GM21447 (cell line): Measurements from ENCODE around the gene CLTA.

Experiments
- ATAC-seq: cut with Tn5 transposase; IDR thresholded peaks from one replicate; pipeline ENCODE4 v1.9.1; 2021; ENCODE audit not compliant: unreplicated experiment

Gene CLTA

DNA sequence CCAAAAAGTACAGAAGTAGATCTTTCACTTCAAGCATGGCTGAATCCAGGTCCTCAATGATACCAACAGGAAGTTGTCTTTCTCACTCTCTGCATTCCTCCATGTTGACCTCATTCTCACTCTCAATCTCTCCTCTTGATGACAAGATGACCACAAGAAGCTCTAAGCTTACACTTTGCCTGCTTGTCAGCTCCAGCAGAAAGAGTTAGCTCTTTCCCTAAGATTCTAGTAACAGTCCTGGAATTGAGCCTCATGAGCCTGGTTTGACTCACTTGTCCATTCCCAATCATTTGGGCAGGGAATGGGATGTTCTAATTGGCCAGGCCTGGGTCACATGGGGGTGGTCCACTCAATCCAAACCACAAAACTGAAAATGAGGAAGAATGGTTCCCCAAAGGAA lies 3.3 kb upstream of the CLTA start:
- no peak for ATAC-seq

- no peak for ATAC-seq
Observed at GRCh38 chr9:36188212-36188611, 2.5 kb upstream of the CLTA start.

GRCh38 chr9:36189976-36190375 lies 745 bp upstream of the CLTA start:
- ATAC-seq: no peak

- ATAC-seq: peak; percentile 16
Observed at GRCh38 chr9:36191290-36191645, 547 bp downstream of the CLTA start.

- no peak for ATAC-seq
Observed at GRCh38 chr9:36191686-36192085, 965 bp downstream of the CLTA start.

GRCh38 chr9:36192196-36192595 lies 1.5 kb downstream of the CLTA start:
- no peak for ATAC-seq

DNA sequence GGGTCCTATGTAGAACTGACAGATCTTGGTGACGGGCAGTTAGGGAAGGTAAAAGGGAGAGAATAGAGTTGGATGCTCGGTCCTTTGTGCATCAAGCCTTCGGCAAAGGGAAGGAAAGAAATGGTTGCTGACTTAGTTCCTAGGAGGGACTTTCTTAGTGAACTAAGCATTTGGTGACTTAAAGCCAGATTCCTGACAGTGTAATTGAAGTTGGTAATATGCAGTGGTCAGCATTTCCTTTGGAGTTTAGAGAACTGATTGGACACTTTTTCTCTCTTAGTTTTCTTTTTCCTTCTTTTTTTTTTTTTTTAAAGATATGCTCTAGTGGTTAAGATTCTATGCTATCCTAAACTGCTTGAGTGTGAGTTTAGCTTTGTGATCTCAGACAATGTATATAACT lies 2.3 kb downstream of the CLTA start:
- no peak for ATAC-seq

- ATAC-seq: no peak
Observed at GRCh38 chr9:36194326-36195000, 3.7 kb downstream of the CLTA start.

DNA sequence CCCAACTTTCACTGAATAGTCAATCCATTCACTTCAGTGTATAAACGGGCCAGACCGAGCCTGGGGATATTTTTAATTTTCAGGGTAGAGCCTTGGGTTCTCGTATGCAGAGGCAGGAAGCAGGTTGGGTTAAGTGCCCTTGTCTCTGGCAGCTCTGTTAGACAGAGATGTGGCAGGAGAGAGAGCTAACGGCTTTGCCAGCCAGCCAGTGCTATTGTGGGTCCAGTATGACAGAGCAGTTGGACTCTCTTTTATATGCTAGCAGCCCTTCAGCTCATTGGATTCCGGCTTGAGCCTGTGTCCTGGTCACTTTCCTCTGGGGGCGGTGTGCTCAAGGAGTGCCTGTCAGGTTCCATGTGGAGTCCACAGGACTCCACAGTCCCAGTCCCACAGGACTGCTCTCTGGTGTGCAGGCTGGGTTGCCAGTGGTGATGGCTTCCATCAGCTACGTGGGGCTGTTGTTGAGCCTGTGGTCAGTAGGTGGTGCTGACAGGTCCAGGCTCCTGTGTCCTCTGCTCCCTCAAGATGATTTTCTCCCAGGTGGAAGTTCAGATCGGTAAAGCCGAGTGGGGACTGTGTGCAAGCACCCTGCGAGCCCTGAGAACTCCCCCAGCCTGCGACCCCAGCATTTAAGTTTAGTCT lies 14.3 kb downstream of the CLTA start:
- ATAC-seq: no peak

DNA sequence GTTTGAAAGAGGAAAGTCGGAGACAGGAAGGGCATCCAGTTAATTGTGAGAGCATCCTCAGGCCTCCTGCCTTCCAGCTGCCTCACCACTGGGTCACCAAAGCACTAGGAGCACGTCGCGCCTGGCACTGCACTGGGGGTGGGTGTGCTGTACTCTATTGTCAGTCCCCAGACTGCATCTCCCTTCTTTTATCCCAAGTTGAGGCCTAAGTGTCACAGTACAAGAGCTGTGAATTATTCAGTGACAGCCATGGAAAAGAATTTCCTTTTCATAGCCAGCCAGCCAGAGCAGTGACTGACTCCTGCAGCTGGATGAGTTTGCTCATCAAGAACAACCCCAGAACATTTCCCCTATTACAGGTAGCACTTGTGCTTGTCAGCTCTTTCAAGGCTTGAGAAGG lies 16.3 kb downstream of the CLTA start:
- no peak for ATAC-seq

- no peak for ATAC-seq
Observed at GRCh38 chr9:36207546-36208012, 16.9 kb downstream of the CLTA start.

DNA sequence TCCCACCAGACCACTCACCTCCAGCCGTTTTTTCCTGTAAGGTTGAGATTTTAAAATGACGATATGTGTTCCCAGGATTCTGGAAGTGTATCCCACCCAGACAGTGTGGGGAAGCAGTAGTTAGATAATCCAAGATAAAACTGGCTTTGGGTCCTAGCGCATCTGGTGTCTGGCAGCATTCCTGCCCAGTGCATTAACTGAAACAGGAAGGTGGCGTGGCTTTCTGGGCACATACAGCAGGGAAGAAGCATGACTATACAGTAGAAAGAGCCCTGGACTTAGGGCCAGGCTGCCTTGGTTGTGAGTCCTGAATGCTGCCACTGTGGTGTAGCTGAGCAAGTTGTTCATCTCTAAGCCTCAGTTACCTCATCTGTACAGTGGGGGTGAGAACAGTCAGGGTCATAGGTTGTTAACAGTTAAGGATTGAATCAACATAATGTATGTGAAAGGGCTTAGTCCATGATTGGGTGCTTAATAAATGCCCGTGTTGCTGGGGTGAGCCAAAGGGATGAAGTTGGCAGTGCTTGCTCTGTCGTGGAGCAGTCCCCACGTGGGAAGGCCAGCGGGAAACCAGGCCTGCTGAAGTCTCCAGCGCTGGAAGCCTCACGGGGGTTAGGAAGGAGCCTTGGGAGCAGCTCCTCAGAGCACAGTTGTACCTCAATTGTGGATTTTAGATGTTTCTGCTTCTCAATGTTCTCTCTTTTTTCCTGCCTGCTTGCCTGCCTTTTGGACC lies 18.0 kb downstream of the CLTA start:
- ATAC-seq: no peak

DNA sequence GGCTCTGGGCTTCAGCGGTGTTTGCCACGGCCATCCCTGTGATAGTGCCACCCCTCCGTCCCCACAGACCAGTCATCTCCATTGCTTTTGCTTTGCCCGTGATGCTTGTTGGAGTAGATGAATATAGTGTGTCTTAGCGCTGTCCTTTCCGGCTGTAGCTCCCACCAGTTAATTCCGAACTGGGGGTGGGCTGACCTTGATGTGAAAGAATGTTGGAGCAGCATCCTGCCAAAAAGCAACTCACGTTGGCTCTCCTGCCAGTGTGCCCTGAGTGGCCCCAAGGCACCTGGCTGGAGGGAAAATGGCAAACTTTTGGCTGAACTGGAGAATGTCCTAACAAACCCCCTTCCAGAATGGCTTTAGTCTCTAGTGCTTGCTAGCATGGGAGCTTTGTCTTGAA lies 20.0 kb downstream of the CLTA start:
- no peak for ATAC-seq

- ATAC-seq: no peak
Observed at GRCh38 chr9:36211510-36211909, 20.8 kb downstream of the CLTA start.

DNA sequence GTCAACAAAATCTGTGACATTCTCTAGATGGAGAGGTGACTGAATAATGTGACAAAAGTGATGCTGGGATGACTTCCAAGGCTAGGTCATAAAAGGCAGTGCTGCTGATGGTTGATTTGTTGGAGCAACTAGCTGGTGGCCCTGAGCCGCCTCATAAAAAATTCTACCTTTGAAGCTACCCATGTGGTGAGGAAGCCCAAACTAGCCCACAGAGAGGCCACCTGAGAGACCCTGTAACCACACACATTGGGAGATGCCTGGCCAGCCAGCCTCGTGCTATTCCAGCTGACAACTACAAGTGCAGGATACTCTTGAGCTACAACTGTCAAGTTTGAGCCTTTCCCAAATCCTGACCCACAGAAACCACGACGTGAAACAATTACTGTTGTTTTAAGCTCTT lies 22.7 kb downstream of the CLTA start:
- ATAC-seq: no peak

DNA sequence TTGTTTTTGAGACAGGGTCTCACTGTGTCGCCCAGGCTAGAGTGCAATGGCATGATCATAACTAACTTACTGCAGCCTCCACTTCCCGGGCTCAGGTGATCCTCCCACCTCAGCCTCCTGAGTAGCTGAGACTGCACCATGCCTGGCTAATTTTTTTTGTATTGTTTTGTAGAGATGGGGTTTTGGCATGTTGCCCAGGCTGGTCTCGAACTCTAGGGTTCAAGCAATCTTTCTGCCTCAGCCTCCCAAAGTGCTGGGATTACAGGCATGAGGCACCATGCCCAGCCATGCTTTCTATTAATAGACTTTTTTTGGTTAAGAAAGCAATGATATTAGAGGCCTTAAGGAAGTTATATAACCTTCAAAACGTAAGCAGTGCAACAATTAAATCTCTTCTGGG lies 23.3 kb downstream of the CLTA start:
- ATAC-seq: no peak

GRCh38 chr9:36214571-36214970 lies 23.9 kb downstream of the CLTA start:
- ATAC-seq: no peak

DNA sequence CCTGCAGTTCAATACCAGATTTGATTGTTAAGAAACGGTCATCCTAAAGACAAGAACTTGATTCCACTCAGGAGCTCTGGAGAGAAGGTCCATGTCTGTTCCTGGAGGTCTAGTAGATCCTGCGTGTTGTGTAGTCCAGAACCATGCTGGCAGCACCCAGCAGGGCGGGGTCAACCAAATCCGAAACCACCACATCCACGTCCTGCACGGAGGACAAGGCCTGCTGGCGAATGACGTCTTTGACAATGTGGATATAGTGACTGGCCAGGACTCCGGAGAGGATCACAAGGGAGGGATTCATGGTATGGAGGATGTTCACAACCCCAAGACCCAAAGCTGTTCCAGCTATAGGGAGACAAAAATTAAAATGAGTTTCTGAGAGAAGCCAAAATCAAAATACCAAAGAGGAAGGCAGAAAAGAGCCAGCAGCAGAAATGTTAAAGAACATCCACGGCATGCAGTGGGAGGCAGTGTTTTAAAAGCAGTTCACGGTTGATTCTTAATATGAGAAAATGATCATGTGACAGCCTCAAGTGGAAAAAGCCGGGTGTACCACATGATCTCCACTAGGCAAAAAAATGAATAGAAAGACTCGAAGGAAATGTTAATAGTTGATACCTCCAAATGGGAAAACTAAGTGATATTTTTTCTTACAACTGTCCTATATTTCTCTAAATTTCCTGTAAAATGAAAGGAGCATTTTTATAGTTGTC lies 26.7 kb downstream of the CLTA start:
- no peak for ATAC-seq

DNA sequence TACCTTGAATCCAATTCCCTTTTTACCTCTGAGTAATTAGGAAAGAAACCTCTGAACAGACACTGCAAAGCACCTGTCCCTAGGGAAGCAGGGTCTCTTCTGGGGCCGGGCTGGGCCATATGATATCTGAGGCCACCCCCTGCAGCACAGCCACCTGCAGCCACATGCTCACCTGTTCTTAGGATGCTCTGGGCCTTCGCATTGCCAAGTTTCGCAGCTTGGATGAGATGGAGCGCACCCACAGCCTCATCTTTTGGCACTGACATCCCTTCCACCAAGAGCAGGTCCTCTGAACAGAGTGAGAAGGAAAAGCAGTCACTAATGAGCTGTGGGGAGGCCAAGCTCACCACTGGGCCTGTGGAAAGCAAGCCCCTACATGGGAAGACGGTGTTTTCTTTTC lies 27.3 kb downstream of the CLTA start:
- ATAC-seq: no peak

DNA sequence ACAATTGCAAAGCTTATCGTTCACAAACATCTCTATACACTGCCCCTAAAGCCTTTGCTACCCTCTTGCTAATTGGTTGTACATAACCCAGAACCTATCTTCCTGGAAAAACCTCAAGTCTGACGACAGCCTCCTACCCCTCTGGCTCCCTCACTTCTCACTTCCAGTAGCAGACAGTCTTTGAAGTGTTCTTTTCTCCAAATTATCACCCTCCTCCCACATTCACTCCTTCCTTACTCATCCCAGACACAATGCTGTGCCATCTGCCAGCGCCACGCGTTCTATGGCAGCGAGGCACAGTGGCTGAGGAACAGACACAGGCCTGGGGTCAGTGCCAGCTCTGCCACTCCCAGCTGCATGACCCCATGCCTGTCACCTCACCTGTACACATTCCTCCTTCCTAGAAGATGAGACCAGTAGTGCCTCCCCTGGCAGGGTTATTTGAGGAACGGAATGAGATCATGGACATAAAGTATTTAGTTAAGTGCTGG lies 27.7 kb downstream of the CLTA start:
- ATAC-seq: no peak

DNA sequence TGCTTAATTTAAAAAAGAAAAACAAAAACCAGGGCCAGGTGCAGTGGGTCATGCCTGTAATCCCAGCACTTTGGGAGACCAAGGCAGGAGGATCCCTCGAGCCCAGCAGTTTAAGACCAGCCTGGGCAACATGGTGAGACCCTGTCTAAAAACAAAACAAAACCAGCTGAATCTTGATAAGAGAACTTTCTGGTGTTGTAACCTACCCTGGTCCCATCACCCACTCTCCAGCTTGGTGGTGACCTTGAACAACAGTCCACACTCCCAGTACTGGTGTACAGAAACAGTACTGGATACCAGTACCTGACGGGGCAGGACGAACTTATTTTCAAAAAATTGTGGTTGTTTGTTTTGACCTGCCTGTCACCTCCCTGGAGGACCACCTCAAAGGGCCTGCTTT lies 30.9 kb downstream of the CLTA start:
- ATAC-seq: no peak

DNA sequence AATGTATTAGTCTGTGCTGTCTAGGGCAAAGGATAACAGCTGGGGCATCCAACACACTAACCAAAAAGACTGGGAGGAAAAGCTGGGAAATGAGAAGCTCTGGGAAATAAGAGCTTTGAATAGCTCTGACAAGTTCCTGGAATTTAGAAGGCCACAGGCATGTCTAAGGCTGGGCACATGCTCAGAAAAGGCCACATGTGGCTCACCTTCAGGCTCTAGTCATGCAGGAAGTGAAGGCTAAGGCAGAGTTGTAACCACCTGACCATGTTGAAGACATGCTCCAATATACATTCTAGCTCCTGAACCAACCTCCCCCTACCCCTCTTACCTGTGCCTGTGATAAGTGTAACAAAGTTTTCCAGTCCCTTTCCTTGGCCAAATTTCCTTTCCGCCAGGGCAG lies 31.7 kb downstream of the CLTA start:
- no peak for ATAC-seq
